CD4-positive, alpha-beta memory T cell (primary cell): ENCODE data around the gene ARHGAP44. TPM values are rescaled to one million over a fixed set of nuclear protein-coding genes. Genes with fewer than 3 reads are reported as not detected.

Experiments used
- CTCF ChIA-PET: fragments of 350-600 bp; sonication (Branson Sonifier 250); formaldehyde crosslinking; loops from one replicate; lab custom pipeline; 2021; ENCODE audit warnings: inconsistent platforms; ENCODE audit not compliant: partially characterized antibody; lab: Charles Lee
- POLR2A ChIA-PET: fragments of 350-600 bp; sonication (Branson Sonifier 250); formaldehyde crosslinking; loops from one replicate; lab custom pipeline; 2021; ENCODE audit not compliant: partially characterized antibody; lab: Charles Lee
- DNase-seq, 5 donors: peaks; one replicate each; pipeline versions ENCODE4 v3.0.0 to v3.0.0-alpha.2; 2020 to 2022; ENCODE audit warnings: mixed read lengths in 1 of 5
- H3K27ac ChIP-seq: one replicate; pipeline ENCODE4 v1.7.0; 2013; ENCODE audit warnings: low read depth, low read length
- H3K27me3 ChIP-seq: 2 replicates; pipeline ENCODE4 v1.7.0; 2013; ENCODE audit warnings: mild to moderate bottlenecking, low read length, moderate library complexity; ENCODE audit not compliant: insufficient read depth
- H3K36me3 ChIP-seq: 2 replicates; pipeline ENCODE4 v1.7.0; 2013; ENCODE audit warnings: mild to moderate bottlenecking, low read length, moderate library complexity; ENCODE audit not compliant: insufficient read depth
- H3K4me1 ChIP-seq: 2 replicates; pipeline ENCODE4 v1.7.0; 2013; ENCODE audit warnings: mild to moderate bottlenecking, low read length, moderate library complexity; ENCODE audit not compliant: insufficient read depth
- H3K4me3 ChIP-seq, 2 donors: one replicate each; pipeline ENCODE4 v1.7.0; 2013; ENCODE audit warnings: low read length in 2 of 2, mild to moderate bottlenecking in 1 of 2
- H3K9me3 ChIP-seq, 2 donors: one replicate each; pipeline ENCODE4 v1.7.0; 2013; ENCODE audit warnings: low read length in 2 of 2, control low read depth in 1 of 2; ENCODE audit not compliant: control insufficient read depth in 1 of 2
- H3K27ac Mint-ChIP-seq, 7 donors: one replicate each; pipeline ENCODE4 v1.8.0; 2020 to 2021; ENCODE audit warnings: mixed read lengths in 7 of 7, mild to moderate bottlenecking in 6 of 7, inconsistent platforms in 3 of 7, moderate library complexity in 3 of 7
- H3K27me3 Mint-ChIP-seq, 2 donors: one replicate each; pipeline ENCODE4 v1.8.0; 2020 to 2021; ENCODE audit warnings: mixed read lengths in 2 of 2
- H3K36me3 Mint-ChIP-seq, 2 donors: one replicate each; pipeline ENCODE4 v1.8.0; 2020 to 2021; ENCODE audit warnings: mixed read lengths in 2 of 2, inconsistent platforms in 1 of 2, mild to moderate bottlenecking in 1 of 2
- H3K4me1 Mint-ChIP-seq, 4 donors: one replicate each; pipeline ENCODE4 v1.8.0; 2020 to 2021; ENCODE audit warnings: mixed read lengths in 4 of 4, mild to moderate bottlenecking in 1 of 4
- H3K4me3 Mint-ChIP-seq, 8 donors: one replicate each; pipeline ENCODE4 v1.8.0; 2020 to 2021; ENCODE audit warnings: mixed read lengths in 8 of 8, mild to moderate bottlenecking in 7 of 8, moderate library complexity in 6 of 8, inconsistent platforms in 3 of 8
- H3K9me3 Mint-ChIP-seq, 8 donors: one replicate each; pipeline ENCODE4 v1.8.0; 2020 to 2021; ENCODE audit warnings: mixed read lengths in 8 of 8, mild to moderate bottlenecking in 5 of 8, inconsistent platforms in 3 of 8, moderate library complexity in 1 of 8
- intact Hi-C: fragments of 100-400 bp; cut with micrococcal nuclease; formaldehyde crosslinking; loops from one replicate; pipeline ENCODE4 v1.15.1; 2023
- polyA plus RNA-seq, 2 donors: library from polyadenylated mRNA; unstranded; fragments of 300-500 nt; fragmentation: Illumina TruSeq; gene quantifications; one replicate each; pipeline ENCODE4 v1.2.3, GENCODE V29; 2021
- total RNA-seq, 2 experiments: library from RNA; stranded (reverse); gene quantifications; one replicate each; pipeline ENCODE4 v1.2.3, GENCODE V29; 2021

ARHGAP44 gene
- total and polyA plus RNA-seq, 4 experiments from 2014 or later = 0.07 TPM; not detected in 3

DNA sequence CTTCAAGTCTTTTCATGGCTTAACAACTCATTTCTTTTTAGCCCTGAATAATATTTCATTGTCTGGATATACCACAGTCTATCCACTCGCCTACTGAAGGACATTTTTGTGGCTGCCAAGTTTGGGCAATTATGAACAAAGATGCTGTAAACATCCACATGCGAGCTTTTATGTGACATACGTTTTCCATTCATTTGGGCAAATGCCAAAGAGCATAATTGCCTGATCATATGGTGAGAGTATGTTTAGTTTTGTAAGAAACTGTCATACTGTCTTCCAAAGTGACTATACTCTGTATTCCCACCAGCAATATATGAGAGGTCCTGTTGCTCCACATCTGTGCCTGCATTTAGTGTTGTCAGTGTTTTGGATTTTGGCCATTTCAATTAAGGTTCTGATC is 147.2 kb downstream of the ARHGAP44 start:
- ChIA-PET CTCF (no interaction called here), POLR2A (no interaction called here)
- intact Hi-C loops = no loop called here
- H3K36me3 ChIP-seq = no peaks in the 10 kb centered on the region
- H3K4me3 ChIP-seq = no peak overlapping the region
- no peak for DNase-seq
- H3K9me3 Mint-ChIP-seq = peaks cover 0 to 4% (median 0%) of the 10 kb centered on the region in 8 donors
- peaks cover 0 to 2% (median 0%) of the 10 kb centered on the region in 4 donors for H3K4me1 Mint-ChIP-seq
- H3K27ac ChIP-seq = no peak overlapping the region
- peaks cover under 1 to 5% of the 10 kb centered on the region in 2 donors for H3K27me3 Mint-ChIP-seq
- H3K36me3 Mint-ChIP-seq = no peaks in the 10 kb centered on the region
- no peak overlapping the region for H3K27ac Mint-ChIP-seq
- no peaks in the 10 kb centered on the region for H3K9me3 ChIP-seq
- H3K27me3 ChIP-seq = no peaks in the 10 kb centered on the region
- H3K4me3 Mint-ChIP-seq = no peak overlapping the region
- no peaks in the 10 kb centered on the region for H3K4me1 ChIP-seq

DNA sequence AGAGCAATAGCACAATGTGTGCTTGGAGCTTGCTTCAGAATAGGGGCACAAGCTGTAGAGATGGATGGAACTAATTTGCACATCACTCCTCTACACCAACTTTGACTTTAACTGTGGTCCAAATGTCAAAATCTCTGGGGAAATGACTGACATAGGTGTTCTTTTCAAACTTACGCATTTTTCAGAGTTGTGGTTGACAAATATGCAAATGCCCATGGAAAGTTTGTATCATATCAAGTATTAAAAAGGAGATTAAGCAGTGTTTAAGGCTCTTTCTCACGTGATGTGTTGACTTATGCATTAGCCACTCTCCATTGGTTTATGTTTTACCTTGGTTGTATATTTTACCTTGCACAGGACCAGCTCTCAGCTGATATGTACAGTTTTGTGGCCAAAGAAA is 151.4 kb downstream of the ARHGAP44 start:
- Histone ChIP-seq H3K4me1 (no peaks in the 10 kb centered on the region), H3K27me3 (no peaks in the 10 kb centered on the region), H3K36me3 (no peaks in the 10 kb centered on the region), H3K4me3 (no peak overlapping the region), H3K9me3 (no peaks in the 10 kb centered on the region), H3K27ac (no peak overlapping the region)
- POLR2A ChIA-PET = no interaction called here
- Mint-ChIP-seq H3K4me3 (no peak overlapping the region), H3K36me3 (no peaks in the 10 kb centered on the region), H3K4me1 (no peaks in the 10 kb centered on the region), H3K9me3 (peaks cover 0 to 4% (median 0%) of the 10 kb centered on the region in 8 donors), H3K27me3 (peaks cover 1 to 6% of the 10 kb centered on the region in 2 donors), H3K27ac (no peak overlapping the region)
- intact Hi-C loops = no loop called here
- DNase-seq = no peak
- CTCF ChIA-PET = no interaction called here

DNA sequence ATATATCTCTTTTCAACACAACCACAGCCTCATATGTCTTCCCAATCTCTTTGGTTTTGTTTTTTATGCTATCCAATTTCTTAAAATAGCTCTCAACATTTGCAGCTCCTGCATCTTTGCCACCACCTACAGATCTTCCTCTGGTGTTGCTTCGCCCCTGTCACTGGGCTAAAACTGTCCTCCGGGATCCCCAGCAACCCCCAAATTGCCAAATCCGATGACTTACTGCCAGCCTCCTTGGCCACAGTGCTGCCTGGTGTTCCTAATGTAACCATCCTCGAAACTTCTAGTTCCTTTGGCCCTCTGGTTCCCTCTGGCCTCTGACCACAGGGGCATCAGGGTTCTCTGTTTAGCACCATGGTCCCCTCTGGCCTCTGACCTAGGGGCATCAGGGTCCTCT is 157.7 kb downstream of the ARHGAP44 start:
- Mint-ChIP-seq H3K27ac (no peak overlapping the region), H3K27me3 (peaks cover 1 to 8% of the 10 kb centered on the region in 2 donors), H3K9me3 (peaks cover 0 to 4% (median 0%) of the 10 kb centered on the region in 8 donors), H3K4me3 (no peak overlapping the region), H3K4me1 (no peaks in the 10 kb centered on the region), H3K36me3 (no peaks in the 10 kb centered on the region)
- no peak overlapping the region for H3K4me3 ChIP-seq
- H3K9me3 ChIP-seq = no peaks in the 10 kb centered on the region
- no peak overlapping the region for H3K27ac ChIP-seq
- no peaks in the 10 kb centered on the region for H3K36me3 ChIP-seq
- no peaks in the 10 kb centered on the region for H3K4me1 ChIP-seq
- DNase-seq = no peak
- H3K27me3 ChIP-seq = no peaks in the 10 kb centered on the region
- intact Hi-C loops = no loop called here
- POLR2A ChIA-PET = no interaction called here
- CTCF ChIA-PET = no interaction called here

DNA sequence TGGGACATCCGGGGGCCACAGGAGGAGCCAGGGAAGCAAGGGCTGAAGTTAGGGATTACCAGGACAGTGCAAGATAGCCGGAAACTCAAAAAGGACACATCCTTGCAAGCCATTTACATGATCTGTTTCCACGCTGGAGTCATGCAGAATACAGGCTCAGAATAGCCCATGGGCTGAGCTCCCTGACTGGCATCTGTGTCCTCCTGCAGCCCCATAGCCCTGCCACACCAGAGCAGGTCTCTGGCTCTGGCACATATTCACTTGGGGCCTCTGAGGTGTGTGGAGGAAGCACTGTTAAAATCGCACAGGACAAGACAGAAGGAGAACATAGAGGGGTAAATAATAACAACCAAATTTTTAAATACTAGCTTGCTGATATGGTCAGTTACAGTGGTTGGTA is 162.7 kb downstream of the ARHGAP44 start:
- Mint-ChIP-seq H3K4me3 (no peak overlapping the region), H3K4me1 (no peaks in the 10 kb centered on the region), H3K27ac (peak overlapping the region in 1 of 7 donors; percentile 36), H3K9me3 (peaks cover 0 to 13% (median 2%) of the 10 kb centered on the region in 8 donors), H3K27me3 (peaks cover 1 to 5% of the 10 kb centered on the region in 2 donors), H3K36me3 (no peaks in the 10 kb centered on the region)
- CTCF ChIA-PET = no interaction called here
- Histone ChIP-seq H3K4me3 (no peak overlapping the region), H3K27ac (no peak overlapping the region), H3K36me3 (no peaks in the 10 kb centered on the region), H3K4me1 (no peaks in the 10 kb centered on the region), H3K27me3 (no peaks in the 10 kb centered on the region), H3K9me3 (no peaks in the 10 kb centered on the region)
- intact Hi-C loops = no loop called here
- POLR2A ChIA-PET = no interaction called here
- no peak for DNase-seq

DNA sequence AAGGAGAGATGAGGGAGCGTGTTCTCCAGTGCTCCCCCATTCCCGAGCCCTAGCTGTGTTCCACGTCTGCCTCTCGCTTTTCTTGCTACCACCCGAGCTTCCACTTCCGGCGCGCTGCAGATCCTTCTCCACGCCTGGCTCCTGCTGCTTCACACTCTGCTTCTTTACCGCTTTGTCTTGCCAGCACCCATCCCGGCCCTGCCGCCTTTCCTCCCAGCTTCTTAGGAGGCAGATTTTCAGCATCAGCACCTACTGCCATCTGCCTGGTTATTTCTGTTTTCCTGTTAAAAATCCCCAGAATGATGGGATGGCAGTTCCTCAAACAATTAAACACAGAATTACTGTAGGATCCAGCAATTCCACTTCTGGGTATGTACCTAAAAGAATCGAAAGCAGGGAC is 163.9 kb downstream of the ARHGAP44 start:
- H3K36me3 ChIP-seq = no peaks in the 10 kb centered on the region
- ChIA-PET POLR2A (no interaction called here), CTCF (no interaction called here)
- Mint-ChIP-seq H3K4me1 (no peaks in the 10 kb centered on the region), H3K27me3 (peaks cover 0 to 2% of the 10 kb centered on the region in 2 donors), H3K27ac (no peak overlapping the region), H3K9me3 (peaks cover 0 to 16% (median 4%) of the 10 kb centered on the region in 8 donors), H3K4me3 (no peak overlapping the region), H3K36me3 (no peaks in the 10 kb centered on the region)
- H3K27me3 ChIP-seq = no peaks in the 10 kb centered on the region
- no peak for DNase-seq
- H3K4me3 ChIP-seq = no peak overlapping the region
- no peaks in the 10 kb centered on the region for H3K9me3 ChIP-seq
- H3K27ac ChIP-seq = no peak overlapping the region
- H3K4me1 ChIP-seq = no peaks in the 10 kb centered on the region
- intact Hi-C loops = no loop called here

DNA sequence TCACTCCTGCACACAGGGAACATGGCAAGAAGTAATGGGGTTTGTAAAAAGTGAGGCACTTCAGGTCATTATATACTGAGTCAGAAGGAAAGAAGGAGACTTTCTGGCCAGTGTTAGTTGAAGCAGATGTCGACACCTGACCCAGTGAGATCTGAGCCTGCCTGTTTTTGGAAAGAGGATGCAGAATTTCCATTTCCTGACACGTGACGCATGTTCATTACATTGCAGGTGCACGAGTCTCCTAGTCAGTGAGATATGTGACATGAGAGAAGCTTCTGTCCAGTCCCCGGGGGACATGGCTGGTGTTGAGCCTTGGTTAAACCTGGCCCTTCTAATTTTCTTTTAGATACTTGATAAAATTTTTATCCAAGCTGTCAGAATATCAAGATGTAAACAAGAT is 166.2 kb downstream of the ARHGAP44 start:
- no peak for DNase-seq
- no peaks in the 10 kb centered on the region for H3K4me1 Mint-ChIP-seq
- no peaks in the 10 kb centered on the region for H3K36me3 Mint-ChIP-seq
- intact Hi-C loops = no loop called here
- H3K27ac Mint-ChIP-seq = no peak overlapping the region
- Histone ChIP-seq H3K36me3 (no peaks in the 10 kb centered on the region), H3K27ac (no peak overlapping the region), H3K4me1 (no peaks in the 10 kb centered on the region), H3K4me3 (no peak overlapping the region), H3K9me3 (no peaks in the 10 kb centered on the region), H3K27me3 (no peaks in the 10 kb centered on the region)
- peaks cover 0 to 23% (median 6%) of the 10 kb centered on the region in 8 donors for H3K9me3 Mint-ChIP-seq
- H3K27me3 Mint-ChIP-seq = peaks cover 0 to 2% of the 10 kb centered on the region in 2 donors
- CTCF ChIA-PET = interaction anchor here (1.4 kb wide), 1 partner anchor 12 kb away, joined by 3 read pairs; no protein-coding TSS in a partner anchor
- no peak overlapping the region for H3K4me3 Mint-ChIP-seq
- POLR2A ChIA-PET = no interaction called here

DNA sequence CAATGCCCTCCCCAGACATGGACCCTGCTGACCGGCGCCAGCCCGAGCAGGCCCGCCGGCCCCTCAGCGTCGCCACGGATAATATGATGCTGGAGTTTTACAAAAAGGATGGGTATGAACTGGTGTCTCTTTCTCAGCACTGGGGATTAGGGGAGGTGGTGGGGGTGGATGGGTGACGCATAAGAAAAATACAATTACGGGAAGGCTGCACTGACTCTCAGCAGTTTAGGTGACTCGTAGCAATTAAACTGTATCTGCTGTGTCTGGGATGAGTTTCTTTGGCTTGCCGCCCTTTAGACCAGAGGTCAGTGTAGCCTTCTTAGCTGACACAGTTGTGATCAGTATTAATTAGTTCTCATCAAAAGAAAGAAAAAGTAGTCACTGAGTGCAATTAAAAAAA is 169.5 kb downstream of the ARHGAP44 start:
- peaks cover 0 to 20% (median 7%) of the 10 kb centered on the region in 8 donors for H3K9me3 Mint-ChIP-seq
- ChIA-PET CTCF (no interaction called here), POLR2A (no interaction called here)
- no peaks in the 10 kb centered on the region for H3K36me3 Mint-ChIP-seq
- no peak overlapping the region for H3K27ac ChIP-seq
- intact Hi-C loops = no loop called here
- H3K9me3 ChIP-seq = no peaks in the 10 kb centered on the region
- no peaks in the 10 kb centered on the region for H3K4me1 Mint-ChIP-seq
- H3K4me1 ChIP-seq = no peaks in the 10 kb centered on the region
- H3K27ac Mint-ChIP-seq = no peak overlapping the region
- peaks cover 1 to 4% of the 10 kb centered on the region in 2 donors for H3K27me3 Mint-ChIP-seq
- H3K4me3 Mint-ChIP-seq = no peak overlapping the region
- H3K27me3 ChIP-seq = no peaks in the 10 kb centered on the region
- H3K4me3 ChIP-seq = no peak overlapping the region
- no peaks in the 10 kb centered on the region for H3K36me3 ChIP-seq
- no peak for DNase-seq

DNA sequence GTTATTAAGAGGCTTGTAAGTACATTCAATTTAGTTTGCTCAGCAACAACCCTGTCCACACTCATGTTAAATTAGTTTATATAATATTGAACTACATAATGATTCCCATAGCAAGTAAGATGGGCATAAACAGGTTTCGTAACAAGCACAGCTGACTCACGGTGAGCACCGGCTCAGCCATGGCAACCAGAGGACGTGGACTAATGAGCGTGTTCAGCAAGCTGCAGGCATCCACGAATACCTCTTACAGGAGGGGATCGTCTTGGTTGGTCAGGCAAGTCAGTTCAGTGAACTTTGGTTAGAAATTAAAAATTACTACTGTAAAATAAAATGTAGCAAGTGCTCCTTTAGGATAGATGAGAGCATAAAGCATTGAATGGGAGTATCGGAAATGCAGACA is 170.1 kb downstream of the ARHGAP44 start:
- Histone ChIP-seq H3K27ac (no peak overlapping the region), H3K4me1 (no peaks in the 10 kb centered on the region), H3K27me3 (no peaks in the 10 kb centered on the region), H3K4me3 (no peak overlapping the region), H3K9me3 (no peaks in the 10 kb centered on the region), H3K36me3 (no peaks in the 10 kb centered on the region)
- Mint-ChIP-seq H3K27me3 (peaks cover 1 to 4% of the 10 kb centered on the region in 2 donors), H3K27ac (no peak overlapping the region), H3K36me3 (no peaks in the 10 kb centered on the region), H3K4me3 (no peak overlapping the region), H3K9me3 (peaks cover 0 to 20% (median 7%) of the 10 kb centered on the region in 8 donors), H3K4me1 (no peaks in the 10 kb centered on the region)
- intact Hi-C loops = no loop called here
- ChIA-PET POLR2A (no interaction called here), CTCF (no interaction called here)
- no peak for DNase-seq
